Endodermal cell (in vitro differentiated cells): ENCODE data around the gene CROCC2. TPM values are rescaled to one million over a fixed set of nuclear protein-coding genes. Genes with fewer than 3 reads are reported as not detected.

Source experiments
- DNase-seq: peaks from one replicate; pipeline ENCODE4 v3.0.0-alpha.2; 2017
- H3K27ac ChIP-seq: 2 replicates; pipeline ENCODE4 v1.5.1; 2013; ENCODE audit warnings: mild to moderate bottlenecking, low read depth, low read length, moderate library complexity
- H3K27me3 ChIP-seq: 2 replicates; pipeline ENCODE4 v1.6.1; 2013; ENCODE audit warnings: mild to moderate bottlenecking, low read length, moderate library complexity; ENCODE audit not compliant: insufficient read depth, control insufficient read depth, poor library complexity, severe bottlenecking
- H3K36me3 ChIP-seq: 2 replicates; pipeline ENCODE4 v1.7.0; 2013; ENCODE audit warnings: mild to moderate bottlenecking, low read length, moderate library complexity; ENCODE audit not compliant: control insufficient read depth, insufficient read depth
- H3K4me1 ChIP-seq: one replicate; pipeline ENCODE4 v1.7.0; 2013; ENCODE audit warnings: low read length; ENCODE audit not compliant: control insufficient read depth, insufficient read depth
- H3K4me3 ChIP-seq: 2 replicates; pipeline ENCODE4 v1.5.1; 2013; ENCODE audit warnings: mild to moderate bottlenecking, low read length, moderate library complexity
- H3K9ac ChIP-seq: 2 replicates; pipeline ENCODE4 v1.6.1; 2013; ENCODE audit warnings: mild to moderate bottlenecking, low read length, moderate library complexity; ENCODE audit not compliant: poor library complexity, severe bottlenecking; ENCODE audit errors: extremely low read depth
- H3K9me3 ChIP-seq: 2 replicates; pipeline ENCODE4 v1.6.1; 2013; ENCODE audit warnings: mild to moderate bottlenecking, low read length, moderate library complexity; ENCODE audit not compliant: control insufficient read depth
- H3K27ac Mint-ChIP-seq: 2 replicates; pipeline ENCODE4 v1.8.0; 2020; ENCODE audit warnings: mixed read lengths
- H3K27me3 Mint-ChIP-seq: 2 replicates; pipeline ENCODE4 v1.8.0; 2021; ENCODE audit warnings: mild to moderate bottlenecking, mixed read lengths; ENCODE audit not compliant: insufficient read depth
- H3K36me3 Mint-ChIP-seq: 2 replicates; pipeline ENCODE4 v1.8.0; 2020; ENCODE audit warnings: low read depth, mixed read lengths
- H3K4me1 Mint-ChIP-seq: 2 replicates; pipeline ENCODE4 v1.8.0; 2020; ENCODE audit warnings: mixed read lengths
- H3K4me3 Mint-ChIP-seq: 2 replicates; pipeline ENCODE4 v1.8.0; 2020; ENCODE audit warnings: mild to moderate bottlenecking, moderate library complexity, mixed read lengths
- H3K9me3 Mint-ChIP-seq: 2 replicates; pipeline ENCODE4 v1.8.0; 2020; ENCODE audit warnings: mild to moderate bottlenecking, mixed read lengths
- WGBS, 2 experiments: methylation state at CpG; one replicate each; pipeline versions ENCODE4 v1.1.5 to v1.1.7; 2013; ENCODE audit warnings: missing lambda C conversion rate in 2 of 2, mixed read lengths in 1 of 2; ENCODE audit not compliant: insufficient coverage in 1 of 2, insufficient read length in 1 of 2; 5-methylcytosine and 5-hydroxymethylcytosine counted together
- total RNA-seq, 2 donors: library from RNA; stranded (reverse); fragmentation: NEBNext Ultra II Directional in 1 of 2; extraction: Animal tissue kit (Norgen Biotek cat#: 25700) in 1 of 2; gene quantifications; 2 replicates in 1 of 2; 3 replicates in 1 of 2; pipeline ENCODE4 v1.2.1, GENCODE V29; 2021
- TF ChIP-seq, protein P1 (sequence below): fragments of 200-600 bp; sonication (generic); conservative IDR thresholded peaks from 2 replicates; pipeline ENCODE4 v1.5.0; 2021; ENCODE audit warnings: antibody characterized with exemption, mild to moderate bottlenecking

The CROCC2 gene
- total RNA-seq, 2 donors from 2014 or later: not detected

DNA sequence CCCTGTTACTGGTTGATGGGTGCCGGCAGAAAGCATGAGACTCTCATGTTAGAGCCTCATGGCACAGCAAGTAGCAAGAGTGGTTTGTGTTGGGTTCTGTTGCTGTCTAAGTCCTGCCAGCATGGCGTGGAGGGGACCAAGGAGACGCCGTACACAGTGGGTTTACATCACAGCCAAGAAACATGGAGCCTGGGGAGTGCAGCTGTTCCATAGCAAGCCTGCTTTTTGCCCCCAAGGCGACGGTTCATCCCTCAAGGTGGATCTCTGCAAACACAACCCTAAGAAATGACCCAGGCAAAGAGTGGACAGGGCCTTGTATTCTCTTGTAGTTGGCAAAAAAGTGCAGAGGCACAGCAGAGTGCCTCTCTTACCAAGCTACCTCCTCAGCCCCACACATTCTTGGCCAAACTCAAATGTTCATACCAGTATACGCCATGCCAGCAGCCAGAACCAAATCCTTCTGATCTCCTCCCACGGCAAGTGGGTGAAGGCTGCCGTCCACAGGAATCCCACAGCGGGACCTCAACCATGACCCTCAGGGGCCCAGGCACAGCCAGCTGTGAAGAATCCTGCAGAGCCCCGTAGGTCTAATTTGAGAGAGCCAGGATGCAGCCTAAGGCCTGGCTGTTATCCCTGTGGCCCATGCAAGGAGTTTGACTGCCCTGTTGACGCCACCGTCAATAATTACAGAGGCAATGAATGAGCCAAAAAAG lies 111.2 kb downstream of the CROCC2 start:
- Histone ChIP-seq H3K27me3 (no peaks in the 10 kb centered on the region), H3K27ac (no peak overlapping the region), H3K9me3 (no peaks in the 10 kb centered on the region), H3K36me3 (no peaks in the 10 kb centered on the region), H3K4me1 (no peaks in the 10 kb centered on the region), H3K4me3 (no peak overlapping the region), H3K9ac (no peak overlapping the region)
- Mint-ChIP-seq H3K27me3 (no peaks in the 10 kb centered on the region), H3K4me3 (no peak overlapping the region), H3K9me3 (peaks cover 2% of the 10 kb centered on the region), H3K27ac (no peak overlapping the region), H3K36me3 (peaks cover 1% of the 10 kb centered on the region), H3K4me1 (no peaks in the 10 kb centered on the region)
- DNase-seq: peak; percentile 24
- 93 to 98% methylated on average over 11 to 13 of the region's 13 CpGs for WGBS, 2 experiments
- TF ChIP-seq, protein P1, sequence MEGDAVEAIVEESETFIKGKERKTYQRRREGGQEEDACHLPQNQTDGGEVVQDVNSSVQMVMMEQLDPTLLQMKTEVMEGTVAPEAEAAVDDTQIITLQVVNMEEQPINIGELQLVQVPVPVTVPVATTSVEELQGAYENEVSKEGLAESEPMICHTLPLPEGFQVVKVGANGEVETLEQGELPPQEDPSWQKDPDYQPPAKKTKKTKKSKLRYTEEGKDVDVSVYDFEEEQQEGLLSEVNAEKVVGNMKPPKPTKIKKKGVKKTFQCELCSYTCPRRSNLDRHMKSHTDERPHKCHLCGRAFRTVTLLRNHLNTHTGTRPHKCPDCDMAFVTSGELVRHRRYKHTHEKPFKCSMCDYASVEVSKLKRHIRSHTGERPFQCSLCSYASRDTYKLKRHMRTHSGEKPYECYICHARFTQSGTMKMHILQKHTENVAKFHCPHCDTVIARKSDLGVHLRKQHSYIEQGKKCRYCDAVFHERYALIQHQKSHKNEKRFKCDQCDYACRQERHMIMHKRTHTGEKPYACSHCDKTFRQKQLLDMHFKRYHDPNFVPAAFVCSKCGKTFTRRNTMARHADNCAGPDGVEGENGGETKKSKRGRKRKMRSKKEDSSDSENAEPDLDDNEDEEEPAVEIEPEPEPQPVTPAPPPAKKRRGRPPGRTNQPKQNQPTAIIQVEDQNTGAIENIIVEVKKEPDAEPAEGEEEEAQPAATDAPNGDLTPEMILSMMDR: no peak

DNA sequence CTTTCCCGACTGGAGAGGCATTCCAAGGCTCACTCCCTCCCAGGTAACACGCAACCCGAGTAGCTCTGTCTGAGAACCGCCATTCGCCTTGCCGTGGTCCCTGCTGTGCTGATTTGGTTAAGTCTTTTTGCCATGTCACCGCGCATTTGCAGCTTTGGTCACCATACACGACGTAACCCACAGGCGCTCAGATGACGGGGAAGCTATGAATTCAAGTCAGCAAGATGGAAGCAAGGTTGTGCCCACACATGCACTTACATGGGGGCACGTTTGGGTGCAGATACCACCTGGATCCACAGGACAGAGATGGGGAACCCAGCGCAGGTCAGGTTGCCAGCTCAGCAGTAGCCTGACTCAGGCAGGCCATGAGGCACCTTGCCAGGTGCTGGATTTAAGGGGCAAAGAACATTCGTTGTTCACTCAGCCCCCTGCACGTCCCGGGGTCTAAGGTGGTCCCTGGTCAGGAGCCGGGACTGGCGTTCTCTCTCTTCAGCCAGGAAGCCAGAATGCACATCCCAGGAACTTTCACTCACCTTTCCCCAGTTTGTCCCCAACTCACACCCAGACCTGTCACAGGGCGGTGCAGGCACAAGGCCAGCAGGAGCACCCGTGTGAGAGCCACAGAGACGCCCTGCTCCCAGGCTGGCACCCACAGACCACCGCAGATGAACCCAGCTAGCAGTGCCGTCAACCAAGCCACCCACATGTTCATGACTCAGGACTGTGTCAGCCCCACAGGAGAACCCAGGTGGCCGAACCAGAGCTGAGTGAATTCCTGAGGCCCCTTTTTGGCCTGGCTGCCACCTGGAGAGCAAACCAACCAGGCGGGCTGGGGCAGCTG lies 112.1 kb downstream of the CROCC2 start:
- no peaks in the 10 kb centered on the region for H3K9me3 ChIP-seq
- no peak overlapping the region for H3K27ac ChIP-seq
- no peaks in the 10 kb centered on the region for H3K27me3 Mint-ChIP-seq
- no peaks in the 10 kb centered on the region for H3K4me1 Mint-ChIP-seq
- no peaks in the 10 kb centered on the region for H3K4me1 ChIP-seq
- TF ChIP-seq, protein P1: no peak
- peaks cover 2% of the 10 kb centered on the region for H3K36me3 Mint-ChIP-seq
- peaks cover 4% of the 10 kb centered on the region for H3K9me3 Mint-ChIP-seq
- no peak overlapping the region for H3K4me3 ChIP-seq
- no peaks in the 10 kb centered on the region for H3K36me3 ChIP-seq
- WGBS, 2 experiments: 91 to 92% methylated on average over 19 to 26 of the region's 26 CpGs
- no peak overlapping the region for H3K4me3 Mint-ChIP-seq
- no peak overlapping the region for H3K27ac Mint-ChIP-seq
- H3K9ac ChIP-seq: no peak overlapping the region
- no peak for DNase-seq
- no peaks in the 10 kb centered on the region for H3K27me3 ChIP-seq

DNA sequence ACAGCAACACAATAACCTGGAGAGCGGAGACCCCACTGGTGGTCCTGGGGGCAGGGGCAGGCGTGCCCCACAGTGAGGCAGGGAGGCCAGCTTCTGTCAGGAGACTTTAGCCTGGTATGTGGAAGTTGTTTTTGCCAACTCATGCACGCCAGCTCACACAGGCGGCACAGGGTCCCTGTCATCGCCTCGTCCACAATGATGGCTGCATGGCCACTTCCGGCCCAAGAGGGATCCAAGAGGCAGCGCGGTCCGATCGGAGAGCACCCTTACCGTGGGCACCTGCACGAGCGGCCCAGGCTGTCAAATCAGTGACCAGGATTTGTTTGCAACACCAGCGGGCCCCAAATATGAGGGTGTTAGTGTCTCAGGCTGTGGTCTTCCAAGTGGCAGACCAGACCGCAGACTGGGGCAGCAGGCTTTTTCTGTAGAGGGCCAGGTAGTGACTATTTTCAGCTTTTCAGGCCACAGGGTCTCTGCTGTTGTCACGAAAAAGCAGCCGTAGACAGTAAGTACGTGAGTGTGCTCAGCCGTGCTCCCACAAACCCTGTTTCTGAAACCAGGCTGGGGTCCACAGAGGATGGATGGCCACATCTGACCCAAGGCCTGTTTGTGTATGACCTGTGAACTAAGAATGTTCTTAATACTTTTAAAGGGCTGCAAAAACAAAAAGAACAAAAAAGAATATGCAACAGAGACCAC lies 113.5 kb downstream of the CROCC2 start:
- 94 to 96% methylated on average over 19 to 20 of the region's 20 CpGs for WGBS, 2 experiments
- Mint-ChIP-seq H3K36me3 (peaks cover 2% of the 10 kb centered on the region), H3K9me3 (peaks cover 10% of the 10 kb centered on the region), H3K4me1 (no peaks in the 10 kb centered on the region), H3K27me3 (no peaks in the 10 kb centered on the region), H3K27ac (no peak overlapping the region), H3K4me3 (no peak overlapping the region)
- no peaks in the 10 kb centered on the region for H3K36me3 ChIP-seq
- no peaks in the 10 kb centered on the region for H3K9me3 ChIP-seq
- H3K27me3 ChIP-seq: no peaks in the 10 kb centered on the region
- no peaks in the 10 kb centered on the region for H3K4me1 ChIP-seq
- H3K27ac ChIP-seq: no peak overlapping the region
- DNase-seq: no peak
- H3K9ac ChIP-seq: no peak overlapping the region
- no peak overlapping the region for H3K4me3 ChIP-seq
- TF ChIP-seq, protein P1: no peak
